Spleen (tissue), 7 donors: Measurements from ENCODE around the gene BBLN.

Source experiments
- CTCF ChIP-seq, 11 experiments: fragments of 200-600 bp in 7 of 11; fragments of 450-650 bp in 4 of 11; sonication (generic) in 4 of 11; IDR thresholded peaks in 8 of 11; conservative IDR thresholded peaks in 3 of 11; 1 replicate in 7 of 11; 2 replicates in 4 of 11; pipeline versions ENCODE4 v1.4.0 to v1.8.0; 2016 to 2021; ENCODE audit warnings: antibody characterized with exemption in 11 of 11, inconsistent platforms in 4 of 11, mild to moderate bottlenecking in 1 of 11
- POLR2AphosphoS5 ChIP-seq, 3 donors: sonication (generic); formaldehyde crosslinking; IDR thresholded peaks; one replicate each; pipeline ENCODE4 v1.5.1; 2017; ENCODE audit warnings: antibody characterized with exemption in 3 of 3
- donor health status: DM: no; HTN: no; CAD: no; lungs with moderate emphysema.
- donor health status: DM: no; HTN: no; CAD: no.
- donor health status: DM: no; HTN: no; CAD: no.

DNA sequence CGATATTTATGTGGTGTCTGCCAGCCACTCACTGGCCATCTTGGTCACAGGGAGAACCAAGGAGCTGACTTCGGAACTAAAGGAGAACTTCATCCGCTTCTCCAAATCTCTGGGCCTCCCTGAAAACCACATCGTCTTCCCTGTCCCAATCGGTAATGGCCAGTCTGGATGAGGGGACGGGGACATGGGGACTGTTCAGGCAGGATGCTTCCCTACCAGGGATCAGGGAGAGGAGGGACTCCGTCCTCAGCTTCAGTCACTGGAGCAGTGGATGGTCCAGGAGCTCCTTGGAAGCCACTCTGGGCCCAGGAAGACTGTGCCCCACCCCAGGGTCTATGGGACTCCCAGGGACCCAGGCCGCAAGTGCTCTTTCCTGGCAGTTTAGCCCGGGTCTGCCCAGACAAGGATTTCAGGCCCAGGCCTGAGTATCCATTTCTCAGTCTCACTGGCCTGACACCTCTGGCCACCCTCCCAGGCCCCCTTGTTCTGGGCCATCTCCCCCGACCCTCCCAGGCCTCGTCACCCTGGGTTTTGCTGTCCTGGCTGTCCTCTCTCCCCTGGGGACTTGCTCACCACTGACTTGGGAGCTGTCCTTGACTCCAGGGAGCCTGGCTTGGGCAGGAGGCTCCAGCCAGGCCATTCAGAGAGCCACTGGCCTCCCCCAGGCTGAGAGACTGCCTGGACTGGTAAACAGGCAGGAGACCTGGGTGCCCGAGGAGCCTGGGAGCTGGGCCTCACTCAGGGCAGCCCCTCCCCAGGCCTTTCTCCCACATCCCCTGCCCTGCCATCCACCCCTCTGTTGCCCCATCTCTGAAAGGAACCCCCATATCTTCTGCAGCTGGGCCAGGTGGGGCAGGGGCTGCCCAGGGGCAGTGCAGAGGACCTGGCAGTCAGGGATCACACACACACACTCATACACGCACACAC lies 7.7 kb upstream of the BBLN start:
- TF ChIP-seq CTCF (IDR thresholded peaks at IDR 0.05 in 8 of 11, conservative IDR thresholded peaks at IDR 0.05 in 3 of 11) (no peak), POLR2AphosphoS5 (IDR thresholded peaks at IDR 0.05) (no peak)
